ENCODE measurements around the gene RNF215. TPM values are rescaled to one million over a fixed set of nuclear protein-coding genes. Genes with fewer than 3 reads are reported as not detected.

The RNF215 gene
- total RNA-seq, 1 experiment from 2014 or later: 18.4 TPM

DNA sequence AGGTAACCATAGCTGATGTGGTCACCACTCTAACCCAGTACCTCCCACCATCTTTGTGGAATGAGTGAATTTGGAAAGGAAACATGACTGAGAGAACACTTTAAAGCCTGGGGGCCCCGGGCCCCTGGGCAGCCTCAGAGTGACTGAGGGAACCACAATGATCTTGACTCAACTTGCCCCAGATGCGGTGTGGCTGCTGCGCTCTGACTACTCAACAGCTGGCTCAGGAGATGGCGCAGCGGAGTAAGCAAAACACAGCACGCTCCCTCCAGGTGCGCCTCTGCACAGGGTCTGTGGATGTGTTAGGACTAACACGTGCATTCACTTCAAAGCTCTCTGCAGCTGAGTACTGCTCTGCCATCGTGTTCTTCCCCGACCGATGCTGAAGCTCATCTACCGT is 5.9 kb downstream of the RNF215 start:
- Mint-ChIP-seq H3K36me3 (ENCODE audit: insufficient read depth, unreplicated experiment) (peaks cover 8% of the 10 kb centered on the region), H3K27ac (ENCODE audit: low read depth, unreplicated experiment) (no peak overlapping the region), H3K4me1 (ENCODE audit: insufficient read depth, unreplicated experiment) (peaks cover 3% of the 10 kb centered on the region), H3K4me3 (ENCODE audit: unreplicated experiment) (no peak overlapping the region), H3K27me3 (ENCODE audit: insufficient read depth, unreplicated experiment) (no peaks in the 10 kb centered on the region), H3K9me3 (ENCODE audit: unreplicated experiment) (no peaks in the 10 kb centered on the region)
- ChIA-PET CTCF (interaction anchor here (0.5 to 2.9 kb wide), 6 partner anchors 8 to 274 kb away, joined by 3 to 13 read pairs (median 4); no protein-coding TSS in a partner anchor), POLR2A (no interaction called here)
- TF ChIP-seq, protein P1, sequence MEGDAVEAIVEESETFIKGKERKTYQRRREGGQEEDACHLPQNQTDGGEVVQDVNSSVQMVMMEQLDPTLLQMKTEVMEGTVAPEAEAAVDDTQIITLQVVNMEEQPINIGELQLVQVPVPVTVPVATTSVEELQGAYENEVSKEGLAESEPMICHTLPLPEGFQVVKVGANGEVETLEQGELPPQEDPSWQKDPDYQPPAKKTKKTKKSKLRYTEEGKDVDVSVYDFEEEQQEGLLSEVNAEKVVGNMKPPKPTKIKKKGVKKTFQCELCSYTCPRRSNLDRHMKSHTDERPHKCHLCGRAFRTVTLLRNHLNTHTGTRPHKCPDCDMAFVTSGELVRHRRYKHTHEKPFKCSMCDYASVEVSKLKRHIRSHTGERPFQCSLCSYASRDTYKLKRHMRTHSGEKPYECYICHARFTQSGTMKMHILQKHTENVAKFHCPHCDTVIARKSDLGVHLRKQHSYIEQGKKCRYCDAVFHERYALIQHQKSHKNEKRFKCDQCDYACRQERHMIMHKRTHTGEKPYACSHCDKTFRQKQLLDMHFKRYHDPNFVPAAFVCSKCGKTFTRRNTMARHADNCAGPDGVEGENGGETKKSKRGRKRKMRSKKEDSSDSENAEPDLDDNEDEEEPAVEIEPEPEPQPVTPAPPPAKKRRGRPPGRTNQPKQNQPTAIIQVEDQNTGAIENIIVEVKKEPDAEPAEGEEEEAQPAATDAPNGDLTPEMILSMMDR (IDR thresholded peaks at IDR 0.05; ENCODE audit: unreplicated experiment): no peak
- no TSS peak for BruUV-seq (replicated peaks)
- intact Hi-C loops (cut with micrococcal nuclease): no loop called here
- no peak for DNase-seq (ENCODE audit: unreplicated experiment)

DNA sequence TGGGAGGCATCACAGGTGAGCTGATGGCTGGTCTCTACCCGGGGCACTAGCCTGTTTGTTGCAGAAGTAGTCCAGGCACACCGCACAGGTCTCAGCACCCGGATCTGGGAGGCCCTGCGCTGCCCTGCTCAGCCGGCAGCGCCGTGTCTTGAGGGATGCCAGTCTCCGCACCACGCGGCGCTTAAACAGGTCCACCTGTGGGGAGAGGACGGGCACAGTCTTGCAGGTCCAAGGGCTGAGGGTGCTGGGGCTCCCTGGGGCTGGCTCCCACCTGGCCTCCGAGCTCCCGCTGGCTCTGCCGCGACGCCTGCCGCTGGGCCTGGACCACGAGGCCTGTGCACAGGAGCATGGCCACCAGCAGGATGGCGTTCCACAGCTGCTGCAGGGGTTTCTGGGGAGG is 7.2 kb downstream of the RNF215 start:
- ChIA-PET POLR2A (interaction anchor here (0.7 kb wide), 1 partner anchor 50 kb away, joined by 3 read pairs; no protein-coding TSS in a partner anchor), CTCF (interaction anchor here (0.6 to 2.9 kb wide), 3 partner anchors 12 to 473 kb away, joined by 3 to 13 read pairs (median 3); no protein-coding TSS in a partner anchor)
- Mint-ChIP-seq H3K9me3 (ENCODE audit: unreplicated experiment) (no peaks in the 10 kb centered on the region), H3K36me3 (ENCODE audit: insufficient read depth, unreplicated experiment) (peaks cover 8% of the 10 kb centered on the region), H3K4me1 (ENCODE audit: insufficient read depth, unreplicated experiment) (no peaks in the 10 kb centered on the region), H3K27ac (ENCODE audit: low read depth, unreplicated experiment) (no peak overlapping the region), H3K27me3 (ENCODE audit: insufficient read depth, unreplicated experiment) (no peaks in the 10 kb centered on the region), H3K4me3 (ENCODE audit: unreplicated experiment) (no peak overlapping the region)
- BruUV-seq (replicated peaks): no TSS peak
- no peak for DNase-seq (ENCODE audit: unreplicated experiment)
- TF ChIP-seq, protein P1 (IDR thresholded peaks at IDR 0.05; ENCODE audit: unreplicated experiment): no peak
- intact Hi-C loops (cut with micrococcal nuclease): no loop called here

DNA sequence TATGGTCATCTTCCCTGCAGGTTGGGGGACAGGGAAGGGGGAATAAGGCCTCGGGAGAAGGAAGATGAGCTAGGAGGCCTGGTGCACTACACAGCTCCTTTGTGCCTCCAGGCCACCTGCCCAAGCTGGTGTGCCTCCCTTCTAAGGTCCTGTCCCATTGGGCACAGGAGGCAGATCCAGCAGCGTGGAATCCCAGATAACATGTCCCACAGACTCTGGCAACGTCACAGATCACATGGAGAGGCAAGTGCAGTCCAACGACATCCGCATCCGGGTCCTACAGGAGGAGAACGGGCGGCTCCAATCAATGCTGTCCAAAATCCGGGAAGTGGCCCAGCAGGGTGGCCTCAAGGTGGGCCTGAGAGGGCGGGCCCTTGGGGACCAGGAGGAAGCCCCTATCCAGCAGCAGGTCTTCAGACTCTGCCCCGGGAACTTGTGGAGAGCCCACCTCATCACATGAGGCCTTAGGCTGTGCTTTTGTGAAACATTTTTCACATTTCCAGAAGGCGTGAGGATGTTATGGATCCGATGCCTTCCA is 11.8 kb downstream of the RNF215 start:
- Mint-ChIP-seq H3K4me3 (ENCODE audit: unreplicated experiment) (no peak overlapping the region), H3K9me3 (ENCODE audit: unreplicated experiment) (no peaks in the 10 kb centered on the region), H3K36me3 (ENCODE audit: insufficient read depth, unreplicated experiment) (peaks cover 11% of the 10 kb centered on the region), H3K27ac (ENCODE audit: low read depth, unreplicated experiment) (no peak overlapping the region), H3K27me3 (ENCODE audit: insufficient read depth, unreplicated experiment) (no peaks in the 10 kb centered on the region), H3K4me1 (ENCODE audit: insufficient read depth, unreplicated experiment) (no peaks in the 10 kb centered on the region)
- BruUV-seq (replicated peaks): no TSS peak
- ChIA-PET POLR2A (no interaction called here), CTCF (interaction anchor here (1.9 to 3.2 kb wide), 3 partner anchors 10 to 87 kb away, joined by 12 to 15 read pairs (median 13); partner anchors contain the start of genes CASTOR1 and RNF215)
- intact Hi-C loops (cut with micrococcal nuclease): no loop called here
- DNase-seq (ENCODE audit: unreplicated experiment): no peak
- TF ChIP-seq, protein P1 (IDR thresholded peaks at IDR 0.05; ENCODE audit: unreplicated experiment): no peak

DNA sequence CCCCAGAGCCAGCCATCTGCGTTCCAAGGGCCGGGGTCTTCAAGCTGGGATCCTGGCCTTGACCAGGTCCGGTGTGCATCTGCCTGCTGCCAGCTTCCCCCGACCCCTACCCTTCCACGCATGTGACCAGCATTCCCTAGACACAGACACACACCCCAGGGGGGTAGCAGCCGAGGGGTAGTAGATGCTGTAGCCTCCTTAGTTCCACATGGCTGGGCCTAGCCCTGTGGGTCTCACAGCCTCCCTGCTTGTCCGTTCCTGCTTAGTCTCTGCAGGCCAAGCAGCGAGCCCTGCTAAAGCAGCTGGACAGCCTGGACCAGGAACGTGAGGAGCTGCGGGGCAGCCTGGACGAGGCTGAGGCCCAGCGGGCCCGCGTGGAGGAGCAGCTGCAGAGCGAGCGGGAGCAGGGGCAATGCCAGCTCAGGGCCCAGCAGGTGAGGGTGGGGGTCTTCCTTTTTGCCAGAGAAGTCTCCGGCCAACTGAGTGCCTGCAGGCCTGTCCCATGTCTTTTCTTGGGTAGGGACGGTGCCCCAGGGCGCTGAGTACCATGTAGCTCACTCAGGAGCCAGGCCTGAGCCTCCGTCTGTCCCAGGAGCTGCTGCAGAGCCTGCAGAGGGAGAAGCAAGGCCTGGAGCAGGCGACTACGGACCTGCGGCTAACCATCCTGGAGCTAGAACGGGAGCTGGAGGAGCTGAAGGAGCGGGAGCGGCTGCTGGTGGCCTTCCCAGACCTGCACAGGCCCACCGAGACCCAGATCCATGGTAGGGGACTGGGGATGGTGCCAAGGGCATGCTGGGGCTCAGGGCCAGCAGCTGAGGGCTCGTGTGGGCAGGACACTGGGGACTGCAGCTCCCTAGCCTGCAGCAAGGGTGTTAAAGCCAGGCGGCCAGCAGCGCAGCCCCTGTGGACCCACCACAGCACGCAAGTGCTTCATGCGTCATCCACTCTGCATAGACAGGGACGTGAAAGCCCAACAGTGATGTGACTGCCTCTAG is 13.6 kb downstream of the RNF215 start:
- TF ChIP-seq, protein P1 (IDR thresholded peaks at IDR 0.05; ENCODE audit: unreplicated experiment): no peak
- no peak for DNase-seq (ENCODE audit: unreplicated experiment)
- Mint-ChIP-seq H3K36me3 (ENCODE audit: insufficient read depth, unreplicated experiment) (peaks cover 11% of the 10 kb centered on the region), H3K27ac (ENCODE audit: low read depth, unreplicated experiment) (no peak overlapping the region), H3K4me3 (ENCODE audit: unreplicated experiment) (no peak overlapping the region), H3K27me3 (ENCODE audit: insufficient read depth, unreplicated experiment) (no peaks in the 10 kb centered on the region), H3K9me3 (ENCODE audit: unreplicated experiment) (no peaks in the 10 kb centered on the region), H3K4me1 (ENCODE audit: insufficient read depth, unreplicated experiment) (no peaks in the 10 kb centered on the region)
- no TSS peak for BruUV-seq (replicated peaks)
- ChIA-PET POLR2A (interaction anchor here (0.6 to 1.2 kb wide), 4 partner anchors 12 to 38 kb away, joined by 3 to 6 read pairs (median 4); partner anchors contain the start of genes CCDC157 and SF3A1), CTCF (interaction anchor here (0.6 to 3.2 kb wide), 5 partner anchors 12 to 134 kb away, joined by 3 to 15 read pairs (median 12); partner anchors contain the start of genes CASTOR1 and RNF215)
- intact Hi-C loops (cut with micrococcal nuclease): no loop called here
